Heart left ventricle (tissue), 13 donors: ENCODE results near the gene SLC23A2.

Experiments used
- CTCF ChIP-seq, 12 donors: fragments of 200-600 bp; sonication (generic) in 4 of 12; IDR thresholded peaks; one replicate each; pipeline versions ENCODE4 v1.5.0 to v1.8.0; 2018 to 2022; ENCODE audit warnings: antibody characterized with exemption in 12 of 12, mild to moderate bottlenecking in 5 of 12
- POLR2A ChIP-seq, 2 donors: fragments of 450-650 bp; IDR thresholded peaks; one replicate each; pipeline ENCODE4 v1.6.1; 2017; ENCODE audit warnings: antibody characterized with exemption in 2 of 2, mild to moderate bottlenecking in 2 of 2, moderate library complexity in 2 of 2
- donor health status: ischemic (EF 13 %, LVEDD 7.1; RV severe dilation, severe dysfunction).
- donor health status: DM: no; HTN: yes; CAD: no.
- donor health status: DM: no; HTN: no; CAD: no.
- donor health status: ischemic (EF 25% LVEDD 6.9; RV normal size, moderate dysfunction).
- donor health status: ischemic (EF 25% LVEDD 5.7; RV mildly dilated, moderate dysfunction).
- donor health status: ischemic (EF 35%, LVEDD 5.7; RV mildly dilated, moderate dysfunction).
- donor health status: nonischemic (EF 11% LVEDD 7.7; RV severe dilation, severe dysfunction).
- donor health status: DM: yes; HTN: yes; CAD: no.
- donor health status: PGD.
- donor health status: ischemic (EF 29% LVEDD 5.4; RV normal size, mild dysfunction).
- donor health status: nonischemic (EF 23%, LVEDD 6.1; RV moderate dilation, normal function).

- no peak for TF ChIP-seq CTCF (IDR thresholded peaks at IDR 0.05)
- TF ChIP-seq POLR2A (IDR thresholded peaks at IDR 0.05), result no peak
These were observed 125.0 kb downstream of the SLC23A2 start for GRCh38 chr20:4876301-4876700.
